H1 (cell line): ENCODE data around the gene PIGL. TPM values are rescaled to one million over a fixed set of nuclear protein-coding genes. Genes with fewer than 3 reads are reported as not detected.

Experiments used
- CTCF ChIA-PET: fragments of 300-600 bp; sonication (Branson Sonifier 250); formaldehyde crosslinking; loops from one replicate; lab custom pipeline; 2021; ENCODE audit not compliant: partially characterized antibody; lab: Charles Lee
- POLR2A ChIA-PET: fragments of 300-600 bp; sonication (Branson Sonifier 250); formaldehyde crosslinking; loops from one replicate; lab custom pipeline; 2021; ENCODE audit warnings: inconsistent platforms; ENCODE audit not compliant: partially characterized antibody; lab: Charles Lee
- DNase-seq, 2 experiments: peaks; one replicate each; pipeline versions ENCODE4 v3.0.0 to v3.0.0-alpha.2; 2010 to 2022; ENCODE audit warnings: low spot score in 2 of 2, low read depth in 1 of 2, mixed read lengths in 1 of 2
- FAIRE-seq: peaks from 2 replicates; lab custom pipeline; 2011; peaks lifted over from hg19 to GRCh38; lab: Jason Lieb, UNC
- H2AFZ ChIP-seq: 2 replicates; pipeline ENCODE4 v1.8.1; 2012; ENCODE audit warnings: low read length, inconsistent platforms
- H2AK5ac ChIP-seq: 2 replicates; pipeline ENCODE4 v1.6.1; 2013; ENCODE audit warnings: low read depth, low read length
- H2BK120ac ChIP-seq: replicated peaks from 2 replicates; pipeline ENCODE3; 2013; ENCODE audit warnings: low read depth, low read length, inconsistent platforms
- H2BK12ac ChIP-seq: 2 replicates; pipeline ENCODE4 v1.6.1; 2013; ENCODE audit warnings: low read depth, low read length
- H2BK15ac ChIP-seq: 2 replicates; pipeline ENCODE4 v1.6.1; 2013; ENCODE audit warnings: low read length
- H2BK20ac ChIP-seq: 2 replicates; pipeline ENCODE4 v1.6.1; 2013; ENCODE audit warnings: low read length
- H2BK5ac ChIP-seq: 2 replicates; pipeline ENCODE4 v1.6.1; 2013; ENCODE audit warnings: low read depth, low read length
- H3K14ac ChIP-seq: 2 replicates; pipeline ENCODE4 v1.6.1; 2013; ENCODE audit warnings: inconsistent platforms; ENCODE audit not compliant: insufficient read length
- H3K18ac ChIP-seq: 2 replicates; pipeline ENCODE4 v1.6.1; 2013; ENCODE audit warnings: low read length; ENCODE audit errors: extremely low read depth
- H3K23ac ChIP-seq: 2 replicates; pipeline ENCODE4 v1.6.1; 2013; ENCODE audit warnings: inconsistent platforms; ENCODE audit not compliant: insufficient read length
- H3K23me2 ChIP-seq: 2 replicates; pipeline ENCODE4 v1.6.1; 2013; ENCODE audit warnings: low read depth, low read length
- H3K27ac ChIP-seq: 2 replicates; pipeline ENCODE4 v1.6.1; 2011; ENCODE audit warnings: low read depth, low read length, inconsistent platforms
- H3K27me3 ChIP-seq, 4 experiments: replicated peaks in 1 of 4; 1 replicate in 1 of 4; 2 replicates in 3 of 4; pipeline versions ENCODE4 v1.6.1 to v1.8.1; 2011 to 2013; ENCODE audit warnings: low read length in 3 of 4, mild to moderate bottlenecking in 3 of 4, inconsistent platforms in 2 of 4, mixed read lengths in 2 of 4, moderate library complexity in 1 of 4; ENCODE audit not compliant: control insufficient read depth in 3 of 4, insufficient read depth in 3 of 4; ENCODE audit errors: extremely low read depth in 1 of 4
- H3K36me3 ChIP-seq, 4 experiments: 2 replicates each; pipeline versions ENCODE4 v1.6.1 to v1.8.1; 2011 to 2013; ENCODE audit warnings: mild to moderate bottlenecking in 4 of 4, low read length in 3 of 4, moderate library complexity in 2 of 4, control low read depth in 1 of 4, inconsistent platforms in 1 of 4; ENCODE audit not compliant: insufficient read depth in 4 of 4, control insufficient read depth in 2 of 4
- H3K4ac ChIP-seq: replicated peaks from 2 replicates; pipeline ENCODE3; 2013; ENCODE audit warnings: low read length, low read depth, mixed read lengths, inconsistent platforms; ENCODE audit not compliant: insufficient read length
- H3K4me1 ChIP-seq, 4 experiments: replicated peaks in 1 of 4; 1 replicate in 1 of 4; 2 replicates in 3 of 4; pipeline versions ENCODE4 v1.6.1 to v1.8.1; 2011 to 2013; ENCODE audit warnings: low read length in 3 of 4, inconsistent platforms in 2 of 4, mixed read lengths in 1 of 4; ENCODE audit not compliant: insufficient read depth in 4 of 4, control insufficient read depth in 3 of 4
- H3K4me2 ChIP-seq, 2 experiments: 2 replicates each; pipeline versions ENCODE4 v1.6.1 to v1.8.1; 2011 to 2013; ENCODE audit warnings: low read depth in 2 of 2, low read length in 2 of 2, control low read depth in 1 of 2, inconsistent platforms in 1 of 2, mild to moderate bottlenecking in 1 of 2; ENCODE audit not compliant: insufficient read depth in 1 of 2
- H3K4me3 ChIP-seq, 4 experiments: fragments of 200-600, 300-600 bp in 1 of 4; sonication (generic), shearing (Covaris generic), sonication (Bioruptor Twin) in 1 of 4; 2 replicates each; pipeline versions ENCODE4 v1.5.1 to v1.8.1; 2011 to 2016; ENCODE audit warnings: low read length in 4 of 4, low read depth in 3 of 4, control low read depth in 2 of 4, inconsistent platforms in 2 of 4, mild to moderate bottlenecking in 2 of 4, mixed read lengths in 1 of 4, moderate library complexity in 1 of 4; ENCODE audit not compliant: insufficient read depth in 2 of 4; ENCODE audit errors: extremely low read depth in 1 of 4
- H3K56ac ChIP-seq: replicated peaks from 2 replicates; pipeline ENCODE3; 2013; ENCODE audit warnings: low read depth, mild to moderate bottlenecking, mixed read lengths, low read length, inconsistent platforms; ENCODE audit not compliant: insufficient read length
- H3K79me1 ChIP-seq: 2 replicates; pipeline ENCODE4 v1.6.1; 2013; ENCODE audit warnings: low read depth, low read length, control low read depth
- H3K79me2 ChIP-seq, 2 experiments: 2 replicates each; pipeline versions ENCODE4 v1.6.1 to v1.8.1; 2012 to 2013; ENCODE audit warnings: low read length in 2 of 2, mild to moderate bottlenecking in 2 of 2, inconsistent platforms in 1 of 2; ENCODE audit not compliant: insufficient read depth in 2 of 2, control insufficient read depth in 1 of 2
- H3K9ac ChIP-seq, 4 experiments: replicated peaks in 1 of 4; 1 replicate in 1 of 4; 2 replicates in 3 of 4; pipeline versions ENCODE4 v1.6.1 to v1.8.1; 2011 to 2013; ENCODE audit warnings: low read depth in 3 of 4, low read length in 3 of 4, control low read depth in 2 of 4, mild to moderate bottlenecking in 2 of 4, moderate library complexity in 2 of 4, inconsistent platforms in 1 of 4; ENCODE audit errors: extremely low read depth in 1 of 4
- H3K9me3 ChIP-seq, 2 experiments: 2 replicates each; pipeline versions ENCODE4 v1.6.1 to v1.8.1; 2012 to 2013; ENCODE audit warnings: mild to moderate bottlenecking in 2 of 2, moderate library complexity in 2 of 2, control low read depth in 1 of 2, inconsistent platforms in 1 of 2, low read depth in 1 of 2, low read length in 1 of 2, mixed read lengths in 1 of 2; ENCODE audit not compliant: insufficient read depth in 2 of 2
- H4K20me1 ChIP-seq, 2 experiments: replicated peaks in 1 of 2; 2 replicates each; pipeline versions ENCODE3 to v1.8.1; 2011 to 2013; ENCODE audit warnings: inconsistent platforms in 2 of 2, low read length in 2 of 2, mild to moderate bottlenecking in 1 of 2; ENCODE audit not compliant: insufficient read depth in 2 of 2, control insufficient read depth in 1 of 2
- H4K5ac ChIP-seq: 2 replicates; pipeline ENCODE4 v1.6.1; 2013; ENCODE audit warnings: low read length, low read depth, mixed read lengths, inconsistent platforms; ENCODE audit not compliant: insufficient read length
- H4K8ac ChIP-seq: 2 replicates; pipeline ENCODE4 v1.8.0; 2013; ENCODE audit warnings: mild to moderate bottlenecking, moderate library complexity, low read length, inconsistent platforms; ENCODE audit not compliant: insufficient read depth; ENCODE audit errors: extremely low read depth
- H4K91ac ChIP-seq: replicated peaks from 2 replicates; pipeline ENCODE3; 2013; ENCODE audit warnings: low read length, mixed read lengths, inconsistent platforms; ENCODE audit not compliant: insufficient read length
- ATF3 ChIP-seq: IDR thresholded peaks from 2 replicates; pipeline ENCODE4 v1.6.1; 2011; ENCODE audit warnings: low read depth, mild to moderate bottlenecking, low read length; ENCODE audit not compliant: insufficient read depth
- CREB1 ChIP-seq: IDR thresholded peaks from 2 replicates; pipeline ENCODE4 v1.6.1; 2012; ENCODE audit warnings: inconsistent platforms
- FOSL1 ChIP-seq: IDR thresholded peaks from 2 replicates; pipeline ENCODE4 v1.6.1; 2011; ENCODE audit warnings: mild to moderate bottlenecking, low read depth, low read length, moderate library complexity; ENCODE audit not compliant: insufficient read depth
- JUND ChIP-seq: IDR thresholded peaks from 2 replicates; pipeline ENCODE4 v1.6.1; 2011; ENCODE audit warnings: mild to moderate bottlenecking, improper control_type of control experiment, low read length
- MAFK ChIP-seq: IDR thresholded peaks from 2 replicates; pipeline ENCODE4 v1.6.1; 2012; ENCODE audit warnings: low read depth, mild to moderate bottlenecking, improper control_type of control experiment, low read length
- NANOG ChIP-seq: IDR thresholded peaks from 2 replicates; pipeline ENCODE4 v1.6.1; 2011; ENCODE audit warnings: low read length, low read depth, mild to moderate bottlenecking, inconsistent platforms; ENCODE audit not compliant: insufficient read depth, poor library complexity, severe bottlenecking
- RFX5 ChIP-seq: IDR thresholded peaks from 2 replicates; pipeline ENCODE4 v1.6.1; 2011; ENCODE audit warnings: low read depth, low read length, improper control_type of control experiment, borderline replicate concordance
- SAP30 ChIP-seq: fragments of 300-600 bp; sonication (generic); IDR thresholded peaks from 2 replicates; pipeline ENCODE4 v1.7.1; 2012; ENCODE audit warnings: low read length, moderate library complexity, mild to moderate bottlenecking, inconsistent platforms; ENCODE audit not compliant: insufficient read depth, insufficient replicate concordance
- SIRT6 ChIP-seq: IDR thresholded peaks from one replicate; pipeline ENCODE4 v1.7.1; 2012; ENCODE audit warnings: low read length, inconsistent platforms
- WGBS, 2 experiments: shearing (Covaris generic) in 1 of 2; methylation state at CpG; one replicate each; pipeline versions ENCODE4 v1.1.6 to v1.1.7; 2013 to 2015; ENCODE audit warnings: low lambda C conversion rate in 2 of 2, mixed read lengths in 2 of 2, inconsistent platforms in 1 of 2, low coverage in 1 of 2, missing lambda C conversion rate in 1 of 2; ENCODE audit not compliant: insufficient replicate concordance in 2 of 2, insufficient coverage in 1 of 2, insufficient read length in 1 of 2; ENCODE audit errors: extremely low coverage in 1 of 2, missing lambda C conversion rate in 1 of 2; 5-methylcytosine and 5-hydroxymethylcytosine counted together
- polyA plus RNA-seq, 7 experiments: library from polyadenylated mRNA; depleted of rRNA in 3 of 7; stranded (reverse) in 5 of 7; unstranded in 2 of 7; fragments of >200 nt in 5 of 7; fragments of 200-250 nt in 2 of 7; gene quantifications; 1 replicate in 5 of 7; 2 replicates in 1 of 7; 4 replicates in 1 of 7; pipeline versions ENCODE4 v1.2.1 to v1.2.3, GENCODE V29; 2011 to 2013; ENCODE audit warnings: missing spikeins in 2 of 7, mixed read lengths in 2 of 7
- total RNA-seq: library from RNA; stranded (reverse); fragmentation: NEBNext Ultra II Directional; extraction: Animal tissue kit (Norgen Biotek cat#: 25700); gene quantifications from 2 replicates; pipeline ENCODE4 v1.2.1, GENCODE V29; 2021

PIGL gene
- total and polyA plus RNA-seq, 2 of the 8 experiments (the other 6 are each of a cell fraction or from before 2014, with no cell fraction given), result 28.4 to 30.8 TPM

- no peak for DNase-seq
- Histone ChIP-seq H2AK5ac (no peak overlapping the region), H3K4me3 (no peak overlapping the region), H3K4me2 (no peak overlapping the region), H2BK15ac (no peak overlapping the region), H2BK5ac (no peak overlapping the region), H3K9ac (no peak overlapping the region), H3K23me2 (no peaks in the 10 kb centered on the region), H4K20me1 (no peaks in the 10 kb centered on the region), H2BK20ac (no peak overlapping the region), H3K79me1 (no peaks in the 10 kb centered on the region), H4K8ac (no peak overlapping the region), H2AFZ (no peak overlapping the region), H3K56ac (no peak overlapping the region), H3K4me1 (no peaks in the 10 kb centered on the region), H4K5ac (no peak overlapping the region), H3K18ac (no peak overlapping the region)
- TF ChIP-seq SAP30, result no peak
- TF ChIP-seq SIRT6, result no peak
- TF ChIP-seq NANOG, result no peak
- TF ChIP-seq FOSL1, result no peak
- no peak for TF ChIP-seq CREB1
- TF ChIP-seq JUND, result no peak
- no peak for TF ChIP-seq ATF3
- no peak for TF ChIP-seq RFX5
- no peak for TF ChIP-seq MAFK
- TF ChIP-seq, all 59 proteins: peak for 0
- H4K91ac ChIP-seq, result no peak overlapping the region
- no peak overlapping the region for H3K27ac ChIP-seq
- CTCF ChIA-PET, result interaction anchor here (1.0 to 9.2 kb wide), 3 partner anchors 10 to 49 kb away, joined by 3 to 44 read pairs (median 3); no protein-coding TSS in a partner anchor
- peaks cover 0 to 7% (median under 1%) of the 10 kb centered on the region in 4 experiments; a peak in 1 of 8 replicates for H3K36me3 ChIP-seq
- H3K4ac ChIP-seq, result no peak overlapping the region
- peaks cover 3 to 7% of the 10 kb centered on the region in 2 experiments; a peak in 1 of 4 replicates for H3K9me3 ChIP-seq
- no peak overlapping the region for H2BK120ac ChIP-seq
- 90% methylated on average over 7 of the region's 7 CpGs; no CpG with 5 or more reads in 1 of the 2 experiments for WGBS, 2 experiments
- no peaks in the 10 kb centered on the region for H3K79me2 ChIP-seq
- no peak overlapping the region for H3K23ac ChIP-seq
- POLR2A ChIA-PET, result interaction anchor here (0.6 kb wide), 1 partner anchor 123 kb away, joined by 4 read pairs; no protein-coding TSS in a partner anchor
- FAIRE-seq, result no peak
- H2BK12ac ChIP-seq, result no peak overlapping the region
- no peaks in the 10 kb centered on the region for H3K27me3 ChIP-seq
- H3K14ac ChIP-seq, result no peak overlapping the region
Measured at GRCh38 chr17:16313139-16314090, 96.4 kb downstream of the PIGL start.
